Measurements from ENCODE around the gene SP7.

SP7 gene

GRCh38 chr12:53336181-53336681 is at the start of gene SP7:
Gene SP7, minus strand, starts transcription at chr12:53336354. Its CDS starts 708 bp downstream, at chr12:53335646.
- TF ChIP-seq CTCF (IDR thresholded peaks at IDR 0.05; ENCODE audit: unreplicated experiment in 3 of 3), result no peak
- no peaks in the 10 kb centered on the region for H3K9me3 Mint-ChIP-seq
- H3K27me3 Mint-ChIP-seq (ENCODE audit: low read depth), result peaks cover 24% of the 10 kb centered on the region
- H3K4me3 Mint-ChIP-seq, result peak within 1 kb of the TSS in 1 of 3 experiments; percentile 7
- H3K36me3 Mint-ChIP-seq (ENCODE audit: low read depth), result no peaks in the 10 kb centered on the region
- peak within 1 kb of the TSS in 2 of 3 experiments; percentile 31 to 32 for H3K27ac Mint-ChIP-seq
- H3K4me1 Mint-ChIP-seq, result peaks cover 27% of the 10 kb centered on the region

GRCh38 chr12:53383258-53383657 is 47.1 kb upstream of the SP7 start:
- Mint-ChIP-seq H3K4me3 (peak overlapping the region; percentile 93 to 97 (median 95)), H3K27me3 (ENCODE audit: low read depth) (no peaks in the 10 kb centered on the region), H3K27ac (peak overlapping the region; percentile 86 to 99 (median 96))

GRCh38 chr12:53381731-53382630 is 45.8 kb upstream of the SP7 start:
- Mint-ChIP-seq H3K4me3 (peak overlapping the region; percentile 93 to 97 (median 95)), H3K36me3 (ENCODE audit: low read depth) (peaks cover 38% of the 10 kb centered on the region), H3K27ac (peak overlapping the region; percentile 86 to 99 (median 96)), H3K27me3 (ENCODE audit: low read depth) (no peaks in the 10 kb centered on the region), H3K4me1 (peaks cover 35% of the 10 kb centered on the region), H3K9me3 (no peaks in the 10 kb centered on the region)
- peak in 2 of 3 experiments; percentile 24 to 37 for TF ChIP-seq CTCF (IDR thresholded peaks at IDR 0.05; ENCODE audit: unreplicated experiment in 3 of 3)

More at GRCh38 chr12:53383258-53383657, 47.1 kb upstream of the SP7 start:
- Mint-ChIP-seq H3K9me3 (no peaks in the 10 kb centered on the region), H3K4me1 (peaks cover 44% of the 10 kb centered on the region), H3K36me3 (ENCODE audit: low read depth) (peaks cover 46% of the 10 kb centered on the region)
- no peak for TF ChIP-seq CTCF (IDR thresholded peaks at IDR 0.05; ENCODE audit: unreplicated experiment in 3 of 3)

GRCh38 chr12:53380794-53381730 is 44.9 kb upstream of the SP7 start:
- Mint-ChIP-seq H3K4me3 (peak overlapping the region; percentile 93 to 97 (median 95)), H3K9me3 (no peaks in the 10 kb centered on the region), H3K4me1 (peaks cover 32% of the 10 kb centered on the region), H3K27ac (peak overlapping the region; percentile 86 to 99 (median 96)), H3K27me3 (ENCODE audit: low read depth) (no peaks in the 10 kb centered on the region), H3K36me3 (ENCODE audit: low read depth) (peaks cover 35% of the 10 kb centered on the region)
- no peak for TF ChIP-seq CTCF (IDR thresholded peaks at IDR 0.05; ENCODE audit: unreplicated experiment in 3 of 3)

GRCh38 chr12:53380104-53380793 is 44.1 kb upstream of the SP7 start, which contains the start of gene SP1:
Gene SP1, plus strand, starts transcription at chr12:53380176. Its CDS starts 116 bp downstream, at chr12:53380292.
- Mint-ChIP-seq H3K27me3 (ENCODE audit: low read depth) (no peaks in the 10 kb centered on the region), H3K4me3 (peak within 1 kb of the TSS; percentile 93 to 97 (median 95)), H3K36me3 (ENCODE audit: low read depth) (peaks cover 32% of the 10 kb centered on the region), H3K4me1 (peaks cover 28% of the 10 kb centered on the region), H3K27ac (peak within 1 kb of the TSS; percentile 86 to 99 (median 96)), H3K9me3 (no peaks in the 10 kb centered on the region)
- no peak for TF ChIP-seq CTCF (IDR thresholded peaks at IDR 0.05; ENCODE audit: unreplicated experiment in 3 of 3)

Measured in nephron (organoid).